Hair follicular keratinocyte (primary cell): Measurements from ENCODE around the gene TTC38. TPM values are rescaled to one million over a fixed set of nuclear protein-coding genes. Genes with fewer than 3 reads are reported as not detected.

ENCODE experiments used
- total RNA-seq: library from RNA; depleted of rRNA; stranded (reverse); fragments of >200 nt; gene quantifications from 2 replicates; pipeline ENCODE4 v1.2.3, GENCODE V29; 2015

TTC38 gene
- 10.1 and 14.2 TPM in 2 replicates for total RNA-seq

GRCh38 chr22:46267431-46268279 is at the start of gene TTC38:
TTC38 (plus strand) TSS chr22:46268008; CDS start chr22:46268040, 32 bp downstream.

GRCh38 chr22:46250035-46250782 is 17.6 kb upstream of the TTC38 start, which contains the start of gene CDPF1:
CDPF1 (minus strand) TSS chr22:46250293; CDS start chr22:46248284, 2,009 bp downstream.

GRCh38 chr22:46263216-46263590 is 4.6 kb upstream of the TTC38 start, which contains the start of gene PKDREJ:
PKDREJ (minus strand) TSS chr22:46263343; CDS start chr22:46263322, 21 bp downstream.

GRCh38 chr22:46296257-46297150 is 28.7 kb downstream of the TTC38 start, which contains the start of gene GTSE1:
GTSE1 (plus strand) TSS chr22:46296870; CDS start chr22:46297401, 531 bp downstream.

GRCh38 chr22:46335201-46336118 is 67.7 kb downstream of the TTC38 start, which contains the start of gene TRMU:
TRMU (plus strand) TSS chr22:46335714; CDS start chr22:46335765, 51 bp downstream.

Other genes starting within 250 kb of the TTC38 start
- gene PPARA, start 117.5 kb upstream of the TTC38 start, total RNA-seq, result 9.1 and 15.8 TPM in 2 replicates
- 8.4 and 8.6 TPM in 2 replicates for gene CDPF1, start 17.7 kb upstream of the TTC38 start, total RNA-seq
- gene PKDREJ, start 4.7 kb upstream of the TTC38 start, total RNA-seq, result under 0.01 TPM in 1 of 2 replicates, not detected in the other
- 3.3 and 11.1 TPM in 2 replicates for gene GTSE1, start 28.9 kb downstream of the TTC38 start, total RNA-seq
- 21.1 and 27.0 TPM in 2 replicates for gene TRMU, start 67.7 kb downstream of the TTC38 start, total RNA-seq